Activated naive CD8-positive, alpha-beta T cell treated with anti-CD3 and anti-CD28 coated beads for 36 hours (primary cell): ENCODE results near the gene PCSK5. TPM values are rescaled to one million over a fixed set of nuclear protein-coding genes. Genes with fewer than 3 reads are reported as not detected.

ENCODE experiments used
- DNase-seq: peaks from one replicate; pipeline ENCODE4 v3.0.0; 2021
- H3K27ac Mint-ChIP-seq: one replicate; pipeline ENCODE4 v1.8.0; 2022; ENCODE audit warnings: mild to moderate bottlenecking, moderate library complexity, mixed read lengths
- H3K27me3 Mint-ChIP-seq: one replicate; pipeline ENCODE4 v1.8.0; 2022; ENCODE audit warnings: mild to moderate bottlenecking, mixed read lengths
- H3K36me3 Mint-ChIP-seq: one replicate; pipeline ENCODE4 v1.8.0; 2021; ENCODE audit warnings: mild to moderate bottlenecking, mixed read lengths
- H3K4me1 Mint-ChIP-seq: one replicate; pipeline ENCODE4 v1.8.0; 2021; ENCODE audit warnings: mixed read lengths
- H3K4me3 Mint-ChIP-seq: one replicate; pipeline ENCODE4 v1.8.0; 2022; ENCODE audit warnings: mild to moderate bottlenecking, moderate library complexity, mixed read lengths
- H3K9me3 Mint-ChIP-seq: one replicate; pipeline ENCODE4 v1.8.0; 2022; ENCODE audit warnings: mixed read lengths
- total RNA-seq, 2 experiments: library from RNA; stranded (reverse); gene quantifications; one replicate each; pipeline ENCODE4 v1.2.3, GENCODE V29; 2021

Gene PCSK5
- total RNA-seq, 2 experiments from 2014 or later: 5.3 to 5.5 TPM

GRCh38 chr9:75985515-75985914 is 95.0 kb downstream of the PCSK5 start:
- Mint-ChIP-seq H3K36me3 (peaks cover 24% of the 10 kb centered on the region), H3K9me3 (no peaks in the 10 kb centered on the region), H3K4me1 (peaks cover 25% of the 10 kb centered on the region), H3K4me3 (no peak overlapping the region), H3K27ac (no peak overlapping the region), H3K27me3 (no peaks in the 10 kb centered on the region)
- no peak for DNase-seq

GRCh38 chr9:75988663-75989062 is 98.2 kb downstream of the PCSK5 start:
- H3K9me3 Mint-ChIP-seq: peaks cover 2% of the 10 kb centered on the region

DNA sequence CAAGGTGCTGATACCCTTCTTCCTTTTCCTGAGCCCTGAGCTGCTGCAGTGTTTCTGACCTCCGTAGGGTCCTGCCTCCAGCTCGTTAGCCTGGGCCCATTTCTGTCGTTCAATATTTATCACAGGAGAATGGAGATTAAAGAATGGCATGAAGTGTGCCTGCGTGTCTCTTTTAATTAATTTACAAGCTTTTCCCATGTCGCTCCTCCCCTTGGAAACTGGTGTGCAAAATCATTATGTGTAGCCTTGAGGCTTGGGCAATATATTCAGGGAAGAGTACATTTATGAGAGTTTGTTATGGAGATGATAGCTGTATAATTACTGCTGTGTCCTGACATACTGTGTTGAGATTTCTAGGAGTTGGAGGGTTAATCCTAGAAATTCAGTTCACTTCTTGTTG is 99.7 kb downstream of the PCSK5 start:
- Mint-ChIP-seq H3K27me3 (no peaks in the 10 kb centered on the region), H3K4me3 (no peak overlapping the region), H3K9me3 (peaks cover 9% of the 10 kb centered on the region), H3K36me3 (peaks cover 50% of the 10 kb centered on the region), H3K27ac (no peak overlapping the region), H3K4me1 (peaks cover 31% of the 10 kb centered on the region)
- no peak for DNase-seq

More at GRCh38 chr9:75988663-75989062, 98.2 kb downstream of the PCSK5 start:
- Mint-ChIP-seq H3K27me3 (no peaks in the 10 kb centered on the region), H3K27ac (no peak overlapping the region), H3K4me1 (peaks cover 28% of the 10 kb centered on the region), H3K36me3 (peaks cover 39% of the 10 kb centered on the region), H3K4me3 (no peak overlapping the region)
- no peak for DNase-seq

DNA sequence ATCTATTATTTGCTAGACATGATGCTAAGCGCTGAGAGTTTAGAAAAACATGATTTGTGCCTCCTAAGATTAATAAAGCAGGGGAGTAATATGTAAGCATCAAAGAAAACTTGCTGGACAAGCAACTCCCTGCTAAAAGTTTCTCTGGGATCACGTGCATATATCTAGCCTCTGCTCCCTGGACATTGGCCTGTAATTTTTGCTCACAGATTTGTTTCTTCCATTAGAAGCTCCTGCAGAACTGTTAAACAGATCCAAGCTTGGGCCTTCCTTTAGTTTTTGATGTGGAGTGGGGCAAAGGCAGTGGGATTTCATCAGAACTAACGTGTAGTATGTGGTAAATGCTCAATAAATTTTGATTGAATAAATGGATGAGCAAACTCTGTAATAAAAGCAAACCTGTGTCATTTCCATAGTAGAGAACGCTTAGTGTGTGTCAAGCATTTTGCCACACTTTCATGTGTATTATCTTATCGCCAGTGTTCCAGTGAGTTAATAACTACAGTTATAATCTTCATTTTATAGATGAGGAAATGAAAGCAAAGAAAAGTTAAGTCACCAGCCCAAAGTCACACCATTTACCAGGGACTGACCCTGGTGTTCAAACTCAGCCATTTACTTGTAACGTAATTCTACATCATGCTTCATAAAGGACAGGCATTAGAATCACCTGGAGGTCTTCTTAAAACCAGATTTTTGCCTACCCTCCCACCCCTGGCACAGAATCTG is 100.3 kb downstream of the PCSK5 start:
- Mint-ChIP-seq H3K27ac (no peak overlapping the region), H3K27me3 (no peaks in the 10 kb centered on the region), H3K4me1 (peaks cover 36% of the 10 kb centered on the region), H3K36me3 (peaks cover 54% of the 10 kb centered on the region), H3K9me3 (peaks cover 9% of the 10 kb centered on the region), H3K4me3 (no peak overlapping the region)
- DNase-seq: no peak

- Mint-ChIP-seq H3K36me3 (peaks cover 47% of the 10 kb centered on the region), H3K4me3 (no peak overlapping the region), H3K27me3 (no peaks in the 10 kb centered on the region), H3K27ac (no peak overlapping the region), H3K9me3 (peaks cover 9% of the 10 kb centered on the region), H3K4me1 (peaks cover 40% of the 10 kb centered on the region)
- DNase-seq: no peak
Observed at GRCh38 chr9:75992482-75993206, 102.2 kb downstream of the PCSK5 start.

DNA sequence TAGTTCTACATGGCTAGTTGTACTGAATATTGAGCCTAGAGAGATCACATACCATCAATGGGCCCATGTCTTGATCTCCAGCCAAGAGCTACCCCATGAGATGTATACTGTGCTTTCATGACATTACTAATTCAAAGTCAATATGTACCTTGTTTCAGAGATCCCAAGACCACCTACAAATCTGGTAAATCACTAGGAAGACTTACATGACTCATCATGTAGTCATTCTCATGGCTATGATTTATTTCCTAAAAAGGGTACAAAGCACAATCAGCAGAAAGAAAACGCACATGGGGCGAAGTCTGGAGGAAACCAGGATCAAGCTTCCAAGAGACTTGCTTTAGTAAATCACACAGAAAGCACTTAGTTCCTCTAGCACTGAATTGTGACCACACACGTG is 103.0 kb downstream of the PCSK5 start:
- peaks cover 49% of the 10 kb centered on the region for H3K36me3 Mint-ChIP-seq
- H3K9me3 Mint-ChIP-seq: peaks cover 9% of the 10 kb centered on the region
- no peak overlapping the region for H3K4me3 Mint-ChIP-seq
- no peaks in the 10 kb centered on the region for H3K27me3 Mint-ChIP-seq
- peaks cover 45% of the 10 kb centered on the region for H3K4me1 Mint-ChIP-seq
- no peak for DNase-seq
- H3K27ac Mint-ChIP-seq: no peak overlapping the region

DNA sequence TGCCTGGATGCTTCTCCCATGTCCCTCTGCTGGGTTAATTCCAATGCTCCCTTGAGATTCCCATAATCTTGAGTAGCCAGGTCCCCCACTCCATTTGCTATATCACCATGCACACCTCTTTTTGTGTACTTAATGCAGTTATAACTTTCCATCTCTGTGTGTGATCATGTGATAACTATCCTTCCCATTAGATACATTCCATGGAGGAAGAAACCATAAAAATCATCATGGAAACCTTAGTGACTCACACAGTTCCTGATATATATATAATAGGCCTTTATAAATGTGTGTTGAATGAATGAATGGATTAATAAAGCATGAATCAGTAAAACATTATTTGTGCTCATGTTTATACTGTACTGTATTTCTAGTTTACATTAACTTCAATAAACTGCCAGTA is 104.6 kb downstream of the PCSK5 start:
- Mint-ChIP-seq H3K9me3 (peaks cover 9% of the 10 kb centered on the region), H3K36me3 (peaks cover 50% of the 10 kb centered on the region), H3K4me3 (no peak overlapping the region), H3K4me1 (peaks cover 43% of the 10 kb centered on the region), H3K27ac (no peak overlapping the region), H3K27me3 (no peaks in the 10 kb centered on the region)
- no peak for DNase-seq

DNA sequence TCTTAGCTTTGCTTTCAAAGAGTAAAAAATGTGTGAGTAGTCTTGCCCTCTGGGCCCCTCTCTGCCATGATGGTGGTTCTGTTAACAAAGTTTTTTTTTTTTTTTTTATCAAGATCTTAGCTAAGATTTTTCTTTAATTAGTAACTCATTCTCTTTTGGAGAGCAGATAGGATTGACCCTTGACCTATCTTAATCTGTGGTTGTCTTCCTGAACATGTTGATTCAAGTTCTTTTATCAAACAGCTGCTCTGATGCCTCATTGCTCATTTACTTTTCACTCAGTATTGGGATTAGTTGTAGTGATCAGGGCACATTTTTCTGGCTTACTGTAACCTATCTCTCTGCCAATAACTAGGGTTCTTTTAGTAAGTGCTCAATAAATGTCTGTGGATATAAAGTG is 106.3 kb downstream of the PCSK5 start:
- H3K4me3 Mint-ChIP-seq: no peak overlapping the region
- peaks cover 53% of the 10 kb centered on the region for H3K36me3 Mint-ChIP-seq
- peaks cover 52% of the 10 kb centered on the region for H3K4me1 Mint-ChIP-seq
- no peak overlapping the region for H3K27ac Mint-ChIP-seq
- H3K9me3 Mint-ChIP-seq: peaks cover 9% of the 10 kb centered on the region
- no peak for DNase-seq
- no peaks in the 10 kb centered on the region for H3K27me3 Mint-ChIP-seq

GRCh38 chr9:75997206-75997605 is 106.7 kb downstream of the PCSK5 start:
- Mint-ChIP-seq H3K9me3 (peaks cover 9% of the 10 kb centered on the region), H3K27me3 (no peaks in the 10 kb centered on the region), H3K4me1 (peaks cover 53% of the 10 kb centered on the region), H3K4me3 (no peak overlapping the region), H3K27ac (no peak overlapping the region), H3K36me3 (peaks cover 50% of the 10 kb centered on the region)
- DNase-seq: no peak

- Mint-ChIP-seq H3K27ac (no peak overlapping the region), H3K4me3 (no peak overlapping the region), H3K9me3 (peaks cover 7% of the 10 kb centered on the region), H3K27me3 (no peaks in the 10 kb centered on the region), H3K36me3 (peaks cover 51% of the 10 kb centered on the region), H3K4me1 (peaks cover 51% of the 10 kb centered on the region)
- no peak for DNase-seq
Observed at GRCh38 chr9:75998096-75998780, 107.8 kb downstream of the PCSK5 start.

DNA sequence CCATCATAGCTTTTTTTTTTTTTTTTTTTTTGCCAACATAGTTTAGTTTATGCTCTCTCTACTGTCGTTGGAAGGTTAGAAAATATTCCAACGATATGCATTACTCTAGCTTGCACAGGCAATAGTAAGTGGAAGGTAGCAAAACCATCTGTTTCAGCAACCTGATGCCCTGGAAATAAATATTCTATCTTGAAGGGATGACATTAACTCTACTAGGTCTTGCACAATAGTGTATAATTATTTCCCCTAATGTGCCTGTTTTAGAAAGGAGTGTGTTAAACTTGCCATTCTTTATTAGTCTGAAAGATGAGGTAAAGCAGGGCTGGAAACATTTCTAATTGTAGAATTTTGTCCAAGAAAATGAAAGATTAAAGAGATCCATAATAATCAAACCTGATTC is 111.0 kb downstream of the PCSK5 start:
- no peaks in the 10 kb centered on the region for H3K27me3 Mint-ChIP-seq
- peaks cover 2% of the 10 kb centered on the region for H3K9me3 Mint-ChIP-seq
- DNase-seq: no peak
- no peak overlapping the region for H3K4me3 Mint-ChIP-seq
- H3K36me3 Mint-ChIP-seq: peaks cover 39% of the 10 kb centered on the region
- H3K4me1 Mint-ChIP-seq: peaks cover 60% of the 10 kb centered on the region
- H3K27ac Mint-ChIP-seq: no peak overlapping the region

DNA sequence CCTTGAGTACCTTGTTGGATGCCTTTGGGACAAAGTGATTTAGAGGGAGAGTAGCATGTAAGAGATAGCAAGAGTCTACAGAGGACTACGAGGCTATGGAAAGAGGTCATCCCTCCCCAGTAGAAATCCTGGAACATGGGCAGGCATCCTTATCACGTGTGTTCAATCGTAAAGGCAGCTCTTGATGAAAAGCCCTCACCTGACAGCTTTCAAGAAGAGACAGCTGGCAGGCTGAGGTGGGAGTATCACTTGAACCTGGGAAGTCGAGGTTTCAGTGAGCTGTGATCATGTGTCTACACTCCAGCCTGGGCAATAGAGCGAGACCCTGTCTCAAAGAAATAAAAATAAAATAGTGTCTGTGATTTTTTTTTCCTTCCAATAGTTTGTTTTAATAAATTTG is 112.6 kb downstream of the PCSK5 start:
- H3K27me3 Mint-ChIP-seq: no peaks in the 10 kb centered on the region
- no peak for DNase-seq
- H3K4me1 Mint-ChIP-seq: peaks cover 63% of the 10 kb centered on the region
- peaks cover 32% of the 10 kb centered on the region for H3K36me3 Mint-ChIP-seq
- no peak overlapping the region for H3K27ac Mint-ChIP-seq
- H3K9me3 Mint-ChIP-seq: peaks cover 2% of the 10 kb centered on the region
- H3K4me3 Mint-ChIP-seq: no peak overlapping the region

GRCh38 chr9:76004526-76004925 is 114.1 kb downstream of the PCSK5 start:
- H3K9me3 Mint-ChIP-seq: peaks cover 2% of the 10 kb centered on the region
- peak overlapping the region; percentile 82 for H3K27ac Mint-ChIP-seq
- H3K4me3 Mint-ChIP-seq: peak overlapping the region; percentile 62
- H3K36me3 Mint-ChIP-seq: peaks cover 27% of the 10 kb centered on the region
- H3K27me3 Mint-ChIP-seq: no peaks in the 10 kb centered on the region
- peaks cover 69% of the 10 kb centered on the region for H3K4me1 Mint-ChIP-seq
- no peak for DNase-seq

DNA sequence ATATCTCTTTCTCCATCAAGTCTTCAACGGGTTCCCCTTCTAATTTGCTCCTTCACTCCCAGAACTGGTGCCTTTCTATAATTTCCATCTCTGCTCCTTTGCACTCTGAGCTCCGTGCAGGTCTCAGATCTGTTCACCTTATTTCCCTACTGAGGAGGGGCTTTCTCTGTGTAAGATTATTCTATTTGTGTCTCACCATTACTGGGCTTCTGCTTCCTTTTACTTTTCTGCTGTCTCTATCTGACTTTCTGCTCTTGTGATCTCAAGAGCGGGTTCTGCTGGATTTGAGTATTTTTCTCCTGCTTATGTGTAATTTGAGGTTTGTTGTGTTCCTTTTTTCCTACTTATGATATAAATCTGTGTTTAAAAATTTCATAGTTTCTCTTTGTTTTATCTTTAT is 117.5 kb downstream of the PCSK5 start:
- Mint-ChIP-seq H3K4me3 (peak overlapping the region; percentile 73), H3K4me1 (peaks cover 61% of the 10 kb centered on the region), H3K36me3 (peaks cover 15% of the 10 kb centered on the region), H3K27me3 (no peaks in the 10 kb centered on the region), H3K27ac (peak overlapping the region; percentile 68), H3K9me3 (peaks cover 2% of the 10 kb centered on the region)
- DNase-seq: no peak

DNA sequence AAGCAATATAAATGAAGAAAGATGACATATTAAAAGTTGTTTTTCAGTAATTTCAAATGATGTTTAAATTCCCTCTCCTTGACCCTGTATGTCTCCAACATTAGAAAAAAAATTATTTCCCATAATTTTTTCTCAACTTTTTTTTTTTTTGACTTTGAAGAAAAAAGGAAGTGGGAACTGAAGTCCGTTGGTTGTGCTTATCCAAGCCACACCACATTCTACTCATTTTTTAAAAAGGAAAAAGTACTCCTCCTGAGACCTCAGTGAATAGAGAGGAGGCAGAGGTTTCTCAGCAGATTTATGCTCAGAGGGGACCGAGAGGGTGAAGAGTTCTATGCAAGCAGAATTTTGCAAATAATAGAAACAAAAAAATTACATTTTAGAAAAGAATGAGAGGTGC is 123.3 kb downstream of the PCSK5 start:
- no peak overlapping the region for H3K27ac Mint-ChIP-seq
- H3K27me3 Mint-ChIP-seq: no peaks in the 10 kb centered on the region
- peaks cover 45% of the 10 kb centered on the region for H3K4me1 Mint-ChIP-seq
- H3K4me3 Mint-ChIP-seq: no peak overlapping the region
- peaks cover 11% of the 10 kb centered on the region for H3K36me3 Mint-ChIP-seq
- no peak for DNase-seq
- H3K9me3 Mint-ChIP-seq: no peaks in the 10 kb centered on the region
